Fibroblast of mammary gland (primary cell): ENCODE data around the gene PLA2G4A.
A peak's percentile ranks its signal among the peaks of the same experiment; 100 is the strongest.

Source experiments
- DNase-seq: peaks from one replicate; pipeline ENCODE4 v3.0.0-alpha.2; 2010; ENCODE audit warnings: low read depth
- H3K4me3 ChIP-seq: 2 replicates; pipeline ENCODE4 v1.5.1; 2011; ENCODE audit warnings: low read depth, mild to moderate bottlenecking, low read length, moderate library complexity; ENCODE audit not compliant: control insufficient read depth
- TF ChIP-seq, protein P1 (sequence below): conservative IDR thresholded peaks from 2 replicates; pipeline ENCODE4 v1.5.1; 2011; ENCODE audit warnings: low read depth, low read length, inconsistent platforms; ENCODE audit not compliant: control insufficient read depth, insufficient read depth

Gene PLA2G4A

DNA sequence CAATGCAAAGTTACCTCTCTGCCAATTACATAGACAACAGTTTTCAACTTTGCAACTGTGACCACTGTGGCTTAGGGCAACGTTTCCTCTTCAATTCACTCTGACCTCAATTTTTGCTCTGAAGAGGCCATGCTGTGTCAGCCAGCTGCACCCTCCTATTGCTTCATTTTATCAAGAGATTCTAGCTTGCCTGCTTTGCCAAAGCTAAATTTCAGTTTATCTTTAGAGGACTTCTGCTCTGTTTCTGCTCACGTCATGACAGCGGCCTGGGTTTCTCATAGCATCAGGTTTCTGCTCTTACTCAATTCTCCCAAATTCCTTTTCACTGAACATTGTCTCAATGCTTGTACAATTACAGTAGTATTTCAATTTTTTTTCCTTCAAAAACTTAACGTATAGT lies 154.6 kb downstream of the PLA2G4A start:
- no peak overlapping the region for H3K4me3 ChIP-seq
- TF ChIP-seq, protein P1, sequence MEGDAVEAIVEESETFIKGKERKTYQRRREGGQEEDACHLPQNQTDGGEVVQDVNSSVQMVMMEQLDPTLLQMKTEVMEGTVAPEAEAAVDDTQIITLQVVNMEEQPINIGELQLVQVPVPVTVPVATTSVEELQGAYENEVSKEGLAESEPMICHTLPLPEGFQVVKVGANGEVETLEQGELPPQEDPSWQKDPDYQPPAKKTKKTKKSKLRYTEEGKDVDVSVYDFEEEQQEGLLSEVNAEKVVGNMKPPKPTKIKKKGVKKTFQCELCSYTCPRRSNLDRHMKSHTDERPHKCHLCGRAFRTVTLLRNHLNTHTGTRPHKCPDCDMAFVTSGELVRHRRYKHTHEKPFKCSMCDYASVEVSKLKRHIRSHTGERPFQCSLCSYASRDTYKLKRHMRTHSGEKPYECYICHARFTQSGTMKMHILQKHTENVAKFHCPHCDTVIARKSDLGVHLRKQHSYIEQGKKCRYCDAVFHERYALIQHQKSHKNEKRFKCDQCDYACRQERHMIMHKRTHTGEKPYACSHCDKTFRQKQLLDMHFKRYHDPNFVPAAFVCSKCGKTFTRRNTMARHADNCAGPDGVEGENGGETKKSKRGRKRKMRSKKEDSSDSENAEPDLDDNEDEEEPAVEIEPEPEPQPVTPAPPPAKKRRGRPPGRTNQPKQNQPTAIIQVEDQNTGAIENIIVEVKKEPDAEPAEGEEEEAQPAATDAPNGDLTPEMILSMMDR, result no peak
- peak; percentile 89 for DNase-seq

DNA sequence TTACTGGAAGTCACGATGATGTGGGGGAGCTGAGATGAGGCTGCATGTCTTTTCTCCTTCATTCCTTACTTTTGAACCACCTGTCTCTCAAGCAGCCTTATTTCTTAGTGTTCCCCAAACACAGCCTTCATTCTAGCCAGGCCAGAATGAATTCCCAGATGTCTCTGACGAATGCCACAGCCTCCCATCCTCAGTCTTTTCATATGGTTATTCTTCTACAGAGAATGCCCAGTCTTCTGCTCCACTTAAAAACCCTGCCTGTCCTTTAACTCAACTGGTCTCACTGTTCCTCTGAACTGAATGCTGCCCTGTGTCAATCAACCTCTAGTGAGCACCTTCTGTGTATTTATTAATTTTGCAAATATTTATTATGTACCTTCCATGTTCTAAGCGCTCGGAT lies 156.2 kb downstream of the PLA2G4A start:
- TF ChIP-seq, protein P1, result no peak
- DNase-seq, result no peak
- H3K4me3 ChIP-seq, result no peak overlapping the region

DNA sequence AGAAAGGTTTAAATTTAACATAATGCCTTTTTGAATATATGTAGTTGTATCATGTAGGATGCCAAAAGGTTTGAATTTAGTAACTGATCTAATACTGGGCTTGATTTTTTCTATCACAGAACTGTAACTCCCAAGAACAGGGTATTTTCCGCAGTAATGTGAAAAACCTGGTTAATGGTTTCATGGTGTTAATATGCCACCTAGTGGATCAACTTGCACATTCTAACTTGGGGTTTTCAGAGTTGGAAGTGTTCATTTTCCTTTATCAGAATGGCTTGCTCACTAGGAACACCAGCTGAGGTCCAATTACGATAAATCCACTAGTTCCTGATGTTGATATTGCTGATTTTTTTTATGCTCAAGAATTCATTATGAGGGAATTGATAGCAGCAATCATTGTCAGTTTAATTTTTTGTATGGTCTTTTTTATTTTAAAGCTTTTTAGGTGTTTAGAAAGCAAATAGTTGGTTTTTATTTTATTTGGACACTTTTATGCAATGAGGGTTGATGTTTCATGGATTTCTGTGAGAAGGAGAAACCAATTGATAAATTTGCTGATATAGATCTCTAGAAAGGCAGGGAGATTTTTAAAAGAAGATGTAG lies 157.2 kb downstream of the PLA2G4A start:
- TF ChIP-seq, protein P1, result peak; percentile 71
- DNase-seq, result peak; percentile 74
- H3K4me3 ChIP-seq, result no peak overlapping the region

DNA sequence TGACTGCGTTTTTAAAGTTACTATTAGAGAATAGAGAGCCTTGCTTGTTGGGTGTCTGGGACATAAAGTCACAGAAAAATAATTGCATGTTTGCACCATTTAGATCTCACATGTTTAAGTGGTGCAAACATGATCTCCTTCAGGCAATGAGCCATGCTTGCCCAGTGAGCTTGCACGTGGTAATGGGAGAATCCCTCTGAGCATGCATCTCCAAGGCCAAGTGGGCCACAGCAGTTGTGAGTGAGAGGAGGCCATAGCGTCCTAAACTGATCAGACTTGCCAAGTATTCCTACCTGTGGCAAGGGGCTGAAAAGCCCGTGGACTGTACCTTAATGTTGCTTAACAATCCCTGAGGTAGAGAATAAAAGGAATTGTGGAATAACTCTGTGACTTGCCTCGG lies 158.3 kb downstream of the PLA2G4A start:
- H3K4me3 ChIP-seq, result no peak overlapping the region
- TF ChIP-seq, protein P1, result no peak
- DNase-seq, result no peak

DNA sequence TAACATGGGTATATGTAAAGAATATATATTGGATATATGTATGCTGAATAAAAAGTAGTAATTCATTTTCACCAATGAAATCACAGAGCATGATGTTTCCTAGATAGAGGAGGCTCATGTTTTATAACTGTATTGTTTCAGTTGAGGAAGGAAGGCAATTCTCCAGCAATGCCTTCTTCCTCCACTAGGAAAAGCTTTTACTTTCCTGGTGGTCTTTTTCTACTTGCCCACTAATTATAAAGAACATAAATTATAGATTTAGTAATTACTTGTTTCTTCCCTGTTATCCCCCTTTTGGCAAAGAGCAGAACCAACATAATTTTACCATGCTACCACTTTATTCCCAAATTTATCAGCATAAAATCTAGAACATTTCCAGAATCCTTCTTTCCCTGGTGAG lies 159.0 kb downstream of the PLA2G4A start:
- no peak for DNase-seq
- no peak overlapping the region for H3K4me3 ChIP-seq
- TF ChIP-seq, protein P1, result peak; percentile 33

DNA sequence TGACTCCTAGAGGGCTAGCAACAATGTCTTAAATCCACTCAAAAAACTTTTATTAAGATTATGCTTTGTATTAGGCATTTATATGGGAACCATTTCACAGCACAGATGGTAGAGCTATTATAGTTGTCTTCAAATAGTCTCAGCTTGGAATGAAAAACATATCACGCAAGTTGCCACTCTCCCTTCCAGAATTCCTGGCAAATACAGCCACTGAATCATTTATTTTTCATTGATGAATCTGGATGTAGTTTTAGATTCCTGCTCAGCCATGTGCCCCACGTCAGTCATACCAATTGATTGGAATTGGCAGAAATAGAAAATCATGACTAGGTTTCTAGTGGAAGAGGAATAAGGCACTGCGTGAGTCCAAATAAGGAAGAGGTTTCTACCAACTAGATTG lies 165.2 kb downstream of the PLA2G4A start:
- no peak overlapping the region for H3K4me3 ChIP-seq
- no peak for DNase-seq
- TF ChIP-seq, protein P1, result no peak

DNA sequence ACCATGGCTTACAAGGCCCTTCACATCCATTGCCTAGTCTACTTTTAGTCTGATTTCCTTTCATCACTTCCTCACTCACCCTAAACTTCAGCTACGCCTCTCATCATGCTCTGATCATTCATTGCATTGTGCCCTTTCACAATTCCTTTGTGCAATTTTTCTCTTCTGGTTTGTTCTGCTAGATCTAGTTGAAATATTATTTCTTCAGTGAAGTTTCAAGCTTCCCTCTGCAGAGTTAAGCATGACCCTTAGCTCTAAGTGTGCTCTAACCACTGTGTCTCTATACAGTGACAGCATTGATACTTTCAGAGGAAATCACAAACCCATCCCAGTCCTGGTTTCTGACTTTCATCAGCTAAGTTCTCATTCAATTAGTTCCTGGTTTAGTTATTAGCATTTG lies 166.1 kb downstream of the PLA2G4A start:
- TF ChIP-seq, protein P1, result no peak
- no peak for DNase-seq
- no peak overlapping the region for H3K4me3 ChIP-seq
